Panc1 (cell line): ENCODE measurements around the gene EVC. TPM values are rescaled to one million over a fixed set of nuclear protein-coding genes. Genes with fewer than 3 reads are reported as not detected.

Experiments used
- ATAC-seq: fragments of 200-7000 bp; cut with Tn5 transposase; 2 replicates; pipeline ENCODE4 v1.9.1; 2020; ENCODE audit warnings: mild to moderate bottlenecking, moderate library complexity
- BruUV-seq: library from RNA; stranded (reverse); fragments of 400-500 nt; replicated peaks from 2 replicates; lab custom pipeline; 2021; lab: Mats Ljungman, UMichigan
- CTCF ChIA-PET: fragments of 300-600 bp; sonication (Branson Sonifier 250); formaldehyde crosslinking; loops from one replicate; lab custom pipeline; 2022; ENCODE audit warnings: antibody characterized with exemption; lab: Charles Lee
- POLR2A ChIA-PET: fragments of 300-600 bp; sonication (Branson Sonifier 250); formaldehyde crosslinking; loops from one replicate; lab custom pipeline; 2022; ENCODE audit warnings: antibody characterized with exemption; lab: Charles Lee
- DNase-seq: peaks from one replicate; pipeline ENCODE4 v3.0.0-alpha.2; 2010; ENCODE audit warnings: low read depth, low spot score
- H3K27ac ChIP-seq: 2 replicates; pipeline ENCODE4 v1.5.1; 2011; ENCODE audit warnings: mild to moderate bottlenecking, low read length, inconsistent platforms
- H3K27me3 ChIP-seq: fragments of 200-500 bp; sonication (Bioruptor generic); 2 replicates; pipeline ENCODE4 v1.6.0; 2014; ENCODE audit warnings: low read length, inconsistent platforms; ENCODE audit not compliant: control insufficient read depth, insufficient read depth
- H3K36me3 ChIP-seq: fragments of 200-500 bp; sonication (Bioruptor generic); 2 replicates; pipeline ENCODE4 v1.5.1; 2014; ENCODE audit warnings: inconsistent platforms, mild to moderate bottlenecking, low read length, moderate library complexity; ENCODE audit not compliant: control insufficient read depth, insufficient read depth
- H3K4me1 ChIP-seq: 2 replicates; pipeline ENCODE4 v1.5.1; 2011; ENCODE audit warnings: inconsistent platforms, mild to moderate bottlenecking, low read length, moderate library complexity; ENCODE audit not compliant: control insufficient read depth, insufficient read depth
- H3K4me3 ChIP-seq, 2 experiments: 2 replicates each; pipeline ENCODE4 v1.5.1; 2011 to 2012; ENCODE audit warnings: low read depth in 2 of 2, low read length in 2 of 2, mild to moderate bottlenecking in 2 of 2, inconsistent platforms in 1 of 2, moderate library complexity in 1 of 2
- H3K9me3 ChIP-seq: fragments of 200-500 bp; sonication (Bioruptor generic); 2 replicates; pipeline ENCODE4 v1.5.1; 2014; ENCODE audit warnings: low read depth, mild to moderate bottlenecking, inconsistent platforms, low read length, moderate library complexity; ENCODE audit not compliant: control insufficient read depth, insufficient read depth
- POLR2AphosphoS5 ChIP-seq: IDR thresholded peaks from 2 replicates; pipeline ENCODE4 v1.6.1; 2012; ENCODE audit warnings: mild to moderate bottlenecking, low read depth, low read length, moderate library complexity
- SIN3A ChIP-seq: IDR thresholded peaks from 2 replicates; pipeline ENCODE4 v1.6.1; 2012; ENCODE audit warnings: low read depth, mild to moderate bottlenecking, low read length, moderate library complexity, borderline replicate concordance; ENCODE audit not compliant: insufficient read depth
- TCF7L2 ChIP-seq: IDR thresholded peaks from 2 replicates; pipeline ENCODE4 v1.6.1; 2011; ENCODE audit warnings: mild to moderate bottlenecking, low read depth, low read length, inconsistent platforms
- in situ Hi-C: cut with HindIII; loops from 2 replicates; pipeline ENCODE4 v1.10.0; 2016; ENCODE audit warnings: low sequenced_read_pairs, low pct_unique_long_range_greater_than_20kb
- intact Hi-C: fragments of 100-400 bp; cut with micrococcal nuclease; formaldehyde crosslinking; loops from one replicate; pipeline ENCODE4 v1.10.0; 2022; ENCODE audit not compliant: unreplicated experiment
- total RNA-seq: library from RNA; stranded (reverse); gene quantifications from one replicate; pipeline ENCODE4 v1.2.1, GENCODE V29; 2021; ENCODE audit not compliant: unreplicated experiment
- TF ChIP-seq, protein P1 (sequence below), 2 experiments: IDR thresholded peaks; 2 replicates each; pipeline ENCODE4 v1.6.1; 2011 to 2012; ENCODE audit warnings: low read depth in 2 of 2, control low read depth in 1 of 2, low read length in 1 of 2, mild to moderate bottlenecking in 1 of 2, moderate library complexity in 1 of 2; ENCODE audit not compliant: insufficient read depth in 1 of 2
- TF ChIP-seq, protein P2 (sequence below): fragments of 450-650 bp; IDR thresholded peaks from 2 replicates; pipeline ENCODE4 v1.5.1; 2017; ENCODE audit warnings: mild to moderate bottlenecking

Gene EVC
- total RNA-seq, 1 experiment from 2014 or later, result 12.1 TPM

DNA sequence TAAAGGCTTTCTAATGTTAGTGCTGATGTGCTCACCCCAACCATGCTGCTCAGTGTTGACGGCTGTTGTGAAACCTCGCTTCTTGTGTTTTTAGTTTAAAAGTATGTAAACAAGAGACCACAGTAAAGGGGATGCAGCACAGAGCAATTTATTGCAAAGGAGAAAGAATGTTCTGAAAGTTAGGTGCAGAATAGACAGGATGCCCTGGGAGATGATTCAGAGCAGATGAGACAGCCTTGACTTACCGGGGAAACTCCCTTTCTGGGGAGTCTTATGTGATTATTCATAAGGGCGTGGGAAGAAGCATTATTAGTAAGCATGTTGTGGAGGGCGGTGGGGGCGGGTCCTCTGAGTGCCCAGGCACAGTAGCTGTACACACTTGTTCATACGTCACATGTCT is 47.7 kb downstream of the EVC start:
- Histone ChIP-seq H3K27me3 (no peaks in the 10 kb centered on the region), H3K36me3 (no peaks in the 10 kb centered on the region), H3K9me3 (no peaks in the 10 kb centered on the region), H3K4me1 (no peaks in the 10 kb centered on the region), H3K4me3 (no peak overlapping the region), H3K27ac (no peak overlapping the region)
- BruUV-seq, result no TSS peak
- ChIA-PET POLR2A (no interaction called here), CTCF (no interaction called here)
- TF ChIP-seq POLR2AphosphoS5 (no peak), SIN3A (no peak), TCF7L2 (no peak)
- TF ChIP-seq, protein P1, sequence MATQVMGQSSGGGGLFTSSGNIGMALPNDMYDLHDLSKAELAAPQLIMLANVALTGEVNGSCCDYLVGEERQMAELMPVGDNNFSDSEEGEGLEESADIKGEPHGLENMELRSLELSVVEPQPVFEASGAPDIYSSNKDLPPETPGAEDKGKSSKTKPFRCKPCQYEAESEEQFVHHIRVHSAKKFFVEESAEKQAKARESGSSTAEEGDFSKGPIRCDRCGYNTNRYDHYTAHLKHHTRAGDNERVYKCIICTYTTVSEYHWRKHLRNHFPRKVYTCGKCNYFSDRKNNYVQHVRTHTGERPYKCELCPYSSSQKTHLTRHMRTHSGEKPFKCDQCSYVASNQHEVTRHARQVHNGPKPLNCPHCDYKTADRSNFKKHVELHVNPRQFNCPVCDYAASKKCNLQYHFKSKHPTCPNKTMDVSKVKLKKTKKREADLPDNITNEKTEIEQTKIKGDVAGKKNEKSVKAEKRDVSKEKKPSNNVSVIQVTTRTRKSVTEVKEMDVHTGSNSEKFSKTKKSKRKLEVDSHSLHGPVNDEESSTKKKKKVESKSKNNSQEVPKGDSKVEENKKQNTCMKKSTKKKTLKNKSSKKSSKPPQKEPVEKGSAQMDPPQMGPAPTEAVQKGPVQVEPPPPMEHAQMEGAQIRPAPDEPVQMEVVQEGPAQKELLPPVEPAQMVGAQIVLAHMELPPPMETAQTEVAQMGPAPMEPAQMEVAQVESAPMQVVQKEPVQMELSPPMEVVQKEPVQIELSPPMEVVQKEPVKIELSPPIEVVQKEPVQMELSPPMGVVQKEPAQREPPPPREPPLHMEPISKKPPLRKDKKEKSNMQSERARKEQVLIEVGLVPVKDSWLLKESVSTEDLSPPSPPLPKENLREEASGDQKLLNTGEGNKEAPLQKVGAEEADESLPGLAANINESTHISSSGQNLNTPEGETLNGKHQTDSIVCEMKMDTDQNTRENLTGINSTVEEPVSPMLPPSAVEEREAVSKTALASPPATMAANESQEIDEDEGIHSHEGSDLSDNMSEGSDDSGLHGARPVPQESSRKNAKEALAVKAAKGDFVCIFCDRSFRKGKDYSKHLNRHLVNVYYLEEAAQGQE (IDR thresholded peaks at IDR 0.05; ENCODE audit: insufficient read depth in 1 of 2, low read depth in 2 of 2, low read length in 1 of 2), result no peak
- TF ChIP-seq, protein P2, sequence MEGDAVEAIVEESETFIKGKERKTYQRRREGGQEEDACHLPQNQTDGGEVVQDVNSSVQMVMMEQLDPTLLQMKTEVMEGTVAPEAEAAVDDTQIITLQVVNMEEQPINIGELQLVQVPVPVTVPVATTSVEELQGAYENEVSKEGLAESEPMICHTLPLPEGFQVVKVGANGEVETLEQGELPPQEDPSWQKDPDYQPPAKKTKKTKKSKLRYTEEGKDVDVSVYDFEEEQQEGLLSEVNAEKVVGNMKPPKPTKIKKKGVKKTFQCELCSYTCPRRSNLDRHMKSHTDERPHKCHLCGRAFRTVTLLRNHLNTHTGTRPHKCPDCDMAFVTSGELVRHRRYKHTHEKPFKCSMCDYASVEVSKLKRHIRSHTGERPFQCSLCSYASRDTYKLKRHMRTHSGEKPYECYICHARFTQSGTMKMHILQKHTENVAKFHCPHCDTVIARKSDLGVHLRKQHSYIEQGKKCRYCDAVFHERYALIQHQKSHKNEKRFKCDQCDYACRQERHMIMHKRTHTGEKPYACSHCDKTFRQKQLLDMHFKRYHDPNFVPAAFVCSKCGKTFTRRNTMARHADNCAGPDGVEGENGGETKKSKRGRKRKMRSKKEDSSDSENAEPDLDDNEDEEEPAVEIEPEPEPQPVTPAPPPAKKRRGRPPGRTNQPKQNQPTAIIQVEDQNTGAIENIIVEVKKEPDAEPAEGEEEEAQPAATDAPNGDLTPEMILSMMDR, result no peak
- in situ Hi-C loops (no loop called here), intact Hi-C loops (no loop called here)
- DNase-seq (peak; percentile 80), ATAC-seq (peak; percentile 82)

DNA sequence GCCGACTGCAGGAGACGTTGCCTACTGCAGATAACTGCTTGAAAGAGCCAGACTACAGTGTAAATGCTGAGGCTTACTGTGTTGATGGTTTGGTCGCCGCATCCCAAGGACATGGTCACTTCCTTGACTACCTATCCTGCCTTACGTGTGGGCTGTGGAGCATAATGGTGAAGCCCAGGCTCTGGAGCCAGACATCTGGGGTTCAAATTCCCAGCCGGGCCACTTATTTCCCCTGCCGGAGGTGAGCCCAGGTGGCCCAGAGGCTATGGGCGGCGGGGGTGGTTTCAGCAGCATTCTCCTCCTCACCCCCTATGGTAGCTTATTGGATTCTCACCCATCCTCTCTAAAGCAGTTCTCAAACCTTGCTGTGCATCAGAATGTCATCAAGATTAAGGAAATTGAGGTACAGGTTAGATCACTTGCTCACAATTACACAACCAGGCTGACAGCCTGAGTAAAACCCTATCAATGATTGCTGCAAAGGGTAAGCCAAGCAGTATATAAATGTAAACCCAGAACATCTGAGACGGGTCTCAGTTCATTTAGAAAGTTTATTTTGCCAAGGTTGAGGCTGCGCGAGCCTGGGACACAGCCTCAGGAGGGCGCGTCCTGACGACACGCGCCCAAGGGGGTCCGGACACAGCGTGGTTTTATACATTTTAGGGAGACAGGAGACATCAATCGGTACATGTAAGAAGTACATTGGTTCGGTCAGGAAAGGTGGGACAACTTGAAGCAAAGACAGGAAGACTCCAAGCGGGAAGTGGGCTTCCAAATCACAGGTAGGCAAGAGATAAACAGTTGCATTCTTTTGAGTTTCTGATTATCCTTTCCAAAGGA is 48.5 kb downstream of the EVC start:
- DNase-seq, result no peak
- Histone ChIP-seq H3K36me3 (no peaks in the 10 kb centered on the region), H3K27me3 (no peaks in the 10 kb centered on the region), H3K4me3 (no peak overlapping the region), H3K4me1 (no peaks in the 10 kb centered on the region), H3K9me3 (no peaks in the 10 kb centered on the region), H3K27ac (no peak overlapping the region)
- BruUV-seq, result no TSS peak
- in situ Hi-C loops, result no loop called here
- POLR2A ChIA-PET, result no interaction called here
- ATAC-seq, result no peak
- intact Hi-C loops, result no loop called here
- no peak for TF ChIP-seq SIN3A
- TF ChIP-seq, protein P1 (IDR thresholded peaks at IDR 0.05; ENCODE audit: insufficient read depth in 1 of 2, low read depth in 2 of 2, low read length in 1 of 2), result no peak
- TF ChIP-seq TCF7L2, result no peak
- TF ChIP-seq, protein P2, result no peak
- TF ChIP-seq POLR2AphosphoS5, result no peak
- CTCF ChIA-PET, result no interaction called here
